K562 (cell line): Measurements from ENCODE around the gene NTSR2.

Experiments used
- CREB1 ChIP-seq, 2 experiments: sonication (generic) in 1 of 2; formaldehyde crosslinking in 1 of 2; IDR thresholded peaks; 2 replicates each; pipeline versions ENCODE4 v1.6.1 to v1.8.0; 2012 to 2022; ENCODE audit warnings: inconsistent platforms in 1 of 2, mild to moderate bottlenecking in 1 of 2, missing genetic modification reagents in 1 of 2, moderate library complexity in 1 of 2
- IRF2 ChIP-seq: sonication (generic); formaldehyde crosslinking; IDR thresholded peaks from 2 replicates; pipeline ENCODE4 v1.8.1; 2022; ENCODE audit warnings: mild to moderate bottlenecking, missing genetic modification reagents
- NRF1 ChIP-seq, 2 experiments: fragments of 450-650 bp; IDR thresholded peaks in 1 of 2; conservative IDR thresholded peaks in 1 of 2; 2 replicates each; pipeline ENCODE4 v1.6.1; 2014; ENCODE audit warnings: mild to moderate bottlenecking in 2 of 2
- PHF21A ChIP-seq: fragments of 450-650 bp; IDR thresholded peaks from 2 replicates; pipeline ENCODE4 v1.6.1; 2017; ENCODE audit warnings: low read depth, borderline replicate concordance
- SIN3B ChIP-seq: fragments of 450-650 bp; IDR thresholded peaks from 2 replicates; pipeline ENCODE4 v1.6.1; 2017; ENCODE audit warnings: low read depth, mild to moderate bottlenecking, moderate library complexity
- TEAD2 ChIP-seq: fragments of 450-650 bp; IDR thresholded peaks from 2 replicates; pipeline ENCODE4 v1.6.1; 2016; ENCODE audit warnings: missing genetic modification characterization, control low read depth, missing compliant biosample characterization
- YY1 ChIP-seq, 3 experiments: IDR thresholded peaks; 2 replicates each; pipeline ENCODE4 v1.6.1; 2011; ENCODE audit warnings: low read length in 2 of 3, mild to moderate bottlenecking in 2 of 3, moderate library complexity in 2 of 3, borderline replicate concordance in 1 of 3, control low read depth in 1 of 3, low read depth in 1 of 3; ENCODE audit not compliant: insufficient read depth in 3 of 3, insufficient replicate concordance in 2 of 3, control insufficient read depth in 1 of 3, insufficient read length in 1 of 3; ENCODE audit errors: extremely low read depth in 1 of 3
- ZNF263 ChIP-seq: sonication (generic); formaldehyde crosslinking; IDR thresholded peaks from 2 replicates; pipeline ENCODE4 v1.8.0; 2022; ENCODE audit warnings: mild to moderate bottlenecking, missing genetic modification reagents, borderline replicate concordance
- TF ChIP-seq, protein P1 (sequence below), 3 experiments: IDR thresholded peaks in 2 of 3; conservative IDR thresholded peaks in 1 of 3; 2 replicates each; pipeline ENCODE4 v1.5.1; 2011 to 2012; ENCODE audit warnings: low read length in 3 of 3, mild to moderate bottlenecking in 3 of 3, control low read depth in 2 of 3, improper control_type of control experiment in 1 of 3, inconsistent platforms in 1 of 3, low read depth in 1 of 3, mixed read lengths in 1 of 3, moderate library complexity in 1 of 3; ENCODE audit not compliant: insufficient read depth in 2 of 3
- TF ChIP-seq, protein P2 (sequence below): fragments of 450-650 bp; IDR thresholded peaks from 2 replicates; pipeline ENCODE4 v1.6.1; 2016; ENCODE audit warnings: missing biosample characterization, missing genetic modification characterization

DNA sequence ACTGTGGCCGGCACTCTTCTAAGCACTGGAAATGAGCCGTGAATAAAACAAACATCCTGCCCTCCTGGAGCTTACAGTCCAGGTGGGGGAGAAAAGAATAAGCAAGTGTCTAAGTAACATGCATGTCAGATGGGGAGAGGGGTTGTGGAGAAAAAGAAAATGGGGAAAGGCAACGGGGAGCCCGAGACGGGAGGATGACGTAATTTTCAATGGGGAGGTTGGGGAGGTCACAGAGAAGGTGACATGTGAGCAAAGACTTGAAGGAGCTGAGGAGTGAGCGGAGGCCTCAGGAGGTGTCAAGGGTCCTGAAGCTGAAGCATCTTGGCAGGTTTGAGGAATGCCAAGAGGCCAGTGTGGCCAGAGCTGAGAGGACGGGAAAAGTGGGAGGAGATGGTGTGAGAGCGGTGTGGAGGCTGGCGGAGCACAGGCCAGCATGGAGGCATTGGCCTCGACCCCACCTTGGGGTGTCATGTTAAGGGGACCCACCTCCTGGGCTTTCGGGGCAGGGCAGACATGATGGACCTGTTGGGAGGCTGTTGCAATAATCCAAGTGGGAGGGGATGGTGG is 15.0 kb upstream of the NTSR2 start:
- TF ChIP-seq TEAD2 (tag) (no peak), PHF21A (no peak), NRF1 (conservative IDR thresholded peaks at IDR 0.05 in 1 of 2, IDR thresholded peaks at IDR 0.05 in 1 of 2) (no peak), SIN3B (no peak), IRF2 (no peak), ZNF263 (no peak), CREB1 (IDR thresholded peaks at IDR 0.05) (no peak), CREB1 (CRISPR knock-in tag; IDR thresholded peaks at IDR 0.05) (no peak), YY1 (IDR thresholded peaks at IDR 0.05; ENCODE audit: borderline replicate concordance in 1 of 3, control insufficient read depth in 1 of 3, extremely low read depth in 1 of 3, insufficient read depth in 3 of 3, insufficient read length in 1 of 3, insufficient replicate concordance in 2 of 3, low read depth in 1 of 3, low read length in 2 of 3) (no peak)
- TF ChIP-seq, protein P1, sequence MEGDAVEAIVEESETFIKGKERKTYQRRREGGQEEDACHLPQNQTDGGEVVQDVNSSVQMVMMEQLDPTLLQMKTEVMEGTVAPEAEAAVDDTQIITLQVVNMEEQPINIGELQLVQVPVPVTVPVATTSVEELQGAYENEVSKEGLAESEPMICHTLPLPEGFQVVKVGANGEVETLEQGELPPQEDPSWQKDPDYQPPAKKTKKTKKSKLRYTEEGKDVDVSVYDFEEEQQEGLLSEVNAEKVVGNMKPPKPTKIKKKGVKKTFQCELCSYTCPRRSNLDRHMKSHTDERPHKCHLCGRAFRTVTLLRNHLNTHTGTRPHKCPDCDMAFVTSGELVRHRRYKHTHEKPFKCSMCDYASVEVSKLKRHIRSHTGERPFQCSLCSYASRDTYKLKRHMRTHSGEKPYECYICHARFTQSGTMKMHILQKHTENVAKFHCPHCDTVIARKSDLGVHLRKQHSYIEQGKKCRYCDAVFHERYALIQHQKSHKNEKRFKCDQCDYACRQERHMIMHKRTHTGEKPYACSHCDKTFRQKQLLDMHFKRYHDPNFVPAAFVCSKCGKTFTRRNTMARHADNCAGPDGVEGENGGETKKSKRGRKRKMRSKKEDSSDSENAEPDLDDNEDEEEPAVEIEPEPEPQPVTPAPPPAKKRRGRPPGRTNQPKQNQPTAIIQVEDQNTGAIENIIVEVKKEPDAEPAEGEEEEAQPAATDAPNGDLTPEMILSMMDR (IDR thresholded peaks at IDR 0.05 in 2 of 3, conservative IDR thresholded peaks at IDR 0.05 in 1 of 3; ENCODE audit: insufficient read depth in 2 of 3, low read depth in 1 of 3, low read length in 3 of 3) = no peak
- TF ChIP-seq, protein P2, sequence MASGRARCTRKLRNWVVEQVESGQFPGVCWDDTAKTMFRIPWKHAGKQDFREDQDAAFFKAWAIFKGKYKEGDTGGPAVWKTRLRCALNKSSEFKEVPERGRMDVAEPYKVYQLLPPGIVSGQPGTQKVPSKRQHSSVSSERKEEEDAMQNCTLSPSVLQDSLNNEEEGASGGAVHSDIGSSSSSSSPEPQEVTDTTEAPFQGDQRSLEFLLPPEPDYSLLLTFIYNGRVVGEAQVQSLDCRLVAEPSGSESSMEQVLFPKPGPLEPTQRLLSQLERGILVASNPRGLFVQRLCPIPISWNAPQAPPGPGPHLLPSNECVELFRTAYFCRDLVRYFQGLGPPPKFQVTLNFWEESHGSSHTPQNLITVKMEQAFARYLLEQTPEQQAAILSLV (tag) = no peak
